G401.6 (cell line): Measurements from ENCODE around the gene HCAR2.
"Not testable (repeated sequence)": the region's sequence is repeated elsewhere in the genome, so short reads cannot be mapped to it uniquely, and the experiment has no call there.

ENCODE experiments used
- FAIRE-seq: peaks from 2 replicates; lab custom pipeline; 2012; peaks lifted over from hg19 to GRCh38; lab: Jason Lieb, UNC

The HCAR2 gene

DNA sequence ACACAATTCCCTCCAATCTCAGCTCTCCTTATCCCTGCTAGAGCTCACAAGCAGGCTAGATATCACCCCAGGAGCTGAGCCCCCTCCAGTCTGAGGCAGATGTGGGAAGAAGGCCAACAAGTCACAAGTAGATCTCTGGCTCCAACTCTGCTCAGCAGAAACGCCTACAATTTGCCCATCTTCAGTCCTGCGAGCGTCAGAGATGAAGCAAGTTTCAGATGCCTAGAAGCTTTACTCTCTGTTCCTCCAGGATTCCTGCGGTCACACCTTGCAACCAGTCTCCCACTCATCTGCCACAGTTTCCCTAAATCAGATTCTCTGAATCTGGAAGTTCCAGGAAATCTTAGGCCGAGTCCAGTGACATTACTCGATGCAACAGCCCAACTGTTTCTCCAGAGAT lies 12.1 kb upstream of the HCAR2 start:
- not testable (repeated sequence) for FAIRE-seq

DNA sequence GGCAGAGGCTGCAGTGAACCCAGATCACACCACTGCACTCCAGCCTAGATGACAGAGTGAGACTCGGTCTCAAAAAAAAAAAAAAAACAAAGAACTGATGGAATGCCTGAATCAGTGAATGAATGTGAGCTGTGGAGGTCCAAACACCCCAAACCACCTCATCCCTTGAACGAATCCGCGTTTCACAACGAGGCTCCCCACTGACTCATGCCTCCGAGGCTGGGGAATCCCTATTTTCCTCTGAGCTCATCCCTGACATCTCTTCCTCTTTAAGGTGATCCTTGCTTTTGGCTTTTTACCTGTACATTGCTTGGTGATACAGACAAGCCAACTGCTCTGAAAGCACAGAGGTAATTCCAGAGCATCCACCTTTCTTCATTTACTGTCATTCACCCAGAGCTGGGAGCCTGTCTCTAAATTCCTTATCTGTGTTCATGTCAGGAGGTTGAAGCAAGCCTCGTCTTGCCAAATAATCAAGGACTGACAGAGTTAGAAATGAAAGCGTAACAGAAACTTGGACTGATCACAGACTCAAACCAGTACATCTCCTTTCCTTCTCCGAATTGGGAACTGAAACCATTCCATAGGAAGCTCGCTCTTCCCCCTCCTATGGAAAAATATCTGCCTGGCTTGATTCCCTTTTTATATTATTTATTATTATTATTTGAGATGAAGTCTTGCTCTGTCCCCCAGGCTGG lies 10.5 kb upstream of the HCAR2 start:
- not testable (repeated sequence) for FAIRE-seq

DNA sequence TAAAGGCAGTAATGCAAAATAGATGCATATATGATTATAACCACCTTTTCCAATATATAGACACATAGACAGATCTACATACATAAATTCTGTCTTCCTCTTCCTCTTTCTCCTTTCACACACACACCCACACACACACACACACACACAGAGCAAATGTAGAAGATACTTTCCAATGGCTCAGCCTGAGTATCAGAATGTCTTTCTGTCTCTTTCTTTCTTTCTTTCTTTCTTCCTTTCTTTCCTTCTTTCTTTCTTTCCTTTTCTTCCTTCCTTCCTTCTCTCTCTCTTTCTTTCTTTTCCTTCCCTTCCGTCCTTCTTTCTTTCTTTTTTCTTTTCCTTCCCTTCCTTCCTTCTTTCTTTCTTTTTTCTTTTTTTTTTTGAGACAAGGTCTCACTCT lies 8.1 kb upstream of the HCAR2 start:
- FAIRE-seq, result not testable (repeated sequence)

GRCh38 chr12:122710341-122710740 lies 7.2 kb upstream of the HCAR2 start:
- FAIRE-seq, result not testable (repeated sequence)

GRCh38 chr12:122709287-122709686 lies 6.1 kb upstream of the HCAR2 start:
- FAIRE-seq, result not testable (repeated sequence)

DNA sequence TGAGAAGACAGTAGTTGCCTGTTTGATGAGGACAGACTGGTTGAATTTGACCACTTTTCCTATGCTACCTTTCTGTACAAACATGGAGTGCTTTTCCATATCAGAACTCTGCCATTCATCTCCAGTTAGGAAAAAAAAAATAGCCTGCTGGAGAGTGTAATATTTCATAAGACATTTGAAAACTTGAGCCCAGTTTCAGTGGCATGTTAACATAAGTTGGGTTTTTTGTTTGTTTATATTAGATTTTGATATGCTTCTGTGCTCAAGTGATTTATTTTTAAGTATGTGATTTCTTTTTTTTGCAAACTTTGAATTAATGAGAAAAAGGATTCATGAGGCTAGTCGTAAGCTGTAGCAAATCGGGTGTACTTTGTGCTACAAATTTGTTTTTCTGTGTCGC lies 684 bp upstream of the HCAR2 start:
- not testable (repeated sequence) for FAIRE-seq

GRCh38 chr12:122701481-122701880 lies 1.7 kb downstream of the HCAR2 start:
- not testable (repeated sequence) for FAIRE-seq

DNA sequence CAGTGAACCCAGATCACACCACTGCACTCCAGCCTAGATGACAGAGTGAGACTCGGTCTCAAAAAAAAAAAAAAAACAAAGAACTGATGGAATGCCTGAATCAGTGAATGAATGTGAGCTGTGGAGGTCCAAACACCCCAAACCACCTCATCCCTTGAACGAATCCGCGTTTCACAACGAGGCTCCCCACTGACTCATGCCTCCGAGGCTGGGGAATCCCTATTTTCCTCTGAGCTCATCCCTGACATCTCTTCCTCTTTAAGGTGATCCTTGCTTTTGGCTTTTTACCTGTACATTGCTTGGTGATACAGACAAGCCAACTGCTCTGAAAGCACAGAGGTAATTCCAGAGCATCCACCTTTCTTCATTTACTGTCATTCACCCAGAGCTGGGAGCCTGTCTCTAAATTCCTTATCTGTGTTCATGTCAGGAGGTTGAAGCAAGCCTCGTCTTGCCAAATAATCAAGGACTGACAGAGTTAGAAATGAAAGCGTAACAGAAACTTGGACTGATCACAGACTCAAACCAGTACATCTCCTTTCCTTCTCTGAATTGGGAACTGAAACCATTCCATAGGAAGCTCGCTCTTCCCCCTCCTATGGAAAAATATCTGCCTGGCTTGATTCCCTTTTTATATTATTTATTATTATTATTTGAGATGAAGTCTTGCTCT lies 3.0 kb downstream of the HCAR2 start:
- FAIRE-seq, result not testable (repeated sequence)

GRCh38 chr12:122696922-122697321 lies 6.2 kb downstream of the HCAR2 start:
- FAIRE-seq, result not testable (repeated sequence)

DNA sequence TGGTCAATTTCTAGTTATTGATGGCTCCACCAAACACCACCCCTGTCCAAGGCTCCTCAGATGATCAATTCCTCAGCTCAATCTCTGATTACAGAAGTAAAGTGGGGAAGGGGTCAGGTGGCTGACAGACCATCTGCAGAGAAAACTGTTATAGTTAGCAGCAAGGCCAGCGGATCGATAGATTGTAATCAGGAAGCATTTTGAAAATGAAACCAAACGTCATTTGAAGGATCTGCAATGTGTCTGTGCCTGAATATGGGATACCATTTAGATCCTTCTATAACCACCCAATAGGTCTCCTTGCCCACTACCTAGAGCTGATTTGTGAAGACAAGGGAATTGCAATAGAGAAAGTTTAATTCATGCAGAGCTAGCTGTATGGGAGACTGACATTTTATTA lies 11.6 kb downstream of the HCAR2 start:
- FAIRE-seq, result no peak

DNA sequence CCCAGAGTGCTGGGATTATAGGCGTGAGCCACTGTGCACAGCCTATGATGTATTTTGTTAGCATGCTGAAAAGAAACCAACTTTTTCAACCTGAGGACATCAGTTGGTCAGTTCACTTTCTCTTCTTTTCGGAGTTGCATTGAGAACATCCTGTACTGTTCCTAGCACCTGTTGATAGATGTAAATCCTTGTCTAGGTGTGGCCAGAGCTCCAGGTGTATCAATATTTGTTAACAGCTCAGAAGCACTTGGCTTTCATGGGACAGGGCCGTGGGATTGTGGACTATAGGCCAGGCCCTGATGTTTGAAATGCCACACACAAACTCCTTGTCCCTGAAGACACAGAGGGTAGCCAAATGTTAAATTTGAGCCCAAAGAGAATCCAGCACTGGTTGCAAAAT lies 14.9 kb downstream of the HCAR2 start:
- FAIRE-seq, result no peak

GRCh38 chr12:122687086-122687485 lies 16.1 kb downstream of the HCAR2 start:
- FAIRE-seq, result no peak

DNA sequence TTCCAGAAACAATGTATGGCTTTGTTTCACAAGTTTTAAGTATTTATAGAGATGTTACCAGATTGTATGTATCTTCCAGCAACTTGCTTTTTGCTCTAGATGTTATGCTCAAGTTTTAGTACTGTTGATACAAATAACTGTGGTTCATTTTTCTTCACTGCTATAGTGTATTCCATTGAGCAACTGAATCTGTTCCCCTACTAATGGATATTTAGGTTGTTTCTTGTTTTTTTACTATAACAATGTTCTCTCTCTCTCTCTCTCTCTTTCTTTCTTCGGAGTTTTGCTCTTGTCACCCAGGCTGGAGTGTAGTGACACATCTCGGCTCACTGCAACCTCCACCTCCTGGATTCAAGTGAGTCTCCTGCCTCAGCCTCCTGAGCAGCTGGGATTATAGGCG lies 16.6 kb downstream of the HCAR2 start:
- FAIRE-seq, result no peak

DNA sequence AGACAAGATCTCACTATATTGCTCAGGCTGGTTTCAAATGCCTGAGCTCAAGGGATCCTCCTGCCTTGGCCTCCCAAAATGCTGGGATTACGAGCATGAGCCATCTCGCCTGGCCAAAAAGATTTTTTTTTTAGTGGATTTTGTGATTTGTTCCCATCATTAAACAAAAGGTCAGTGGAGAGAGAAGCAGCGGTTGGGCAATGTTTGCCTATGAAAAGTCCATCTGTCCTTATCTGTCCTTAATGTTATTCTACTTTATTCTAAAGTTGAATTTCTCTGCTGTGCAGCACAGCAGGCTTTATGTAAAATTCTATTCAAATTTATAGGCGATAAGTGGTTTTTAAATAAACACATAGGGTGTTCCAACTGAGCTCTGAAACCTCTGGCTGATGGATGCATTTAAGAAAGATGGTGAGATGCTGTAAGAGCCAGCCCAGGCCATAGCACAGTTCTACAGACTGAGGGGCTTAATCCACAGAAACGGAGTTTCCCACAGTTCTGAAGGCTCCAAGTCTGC lies 18.8 kb downstream of the HCAR2 start:
- no peak for FAIRE-seq

DNA sequence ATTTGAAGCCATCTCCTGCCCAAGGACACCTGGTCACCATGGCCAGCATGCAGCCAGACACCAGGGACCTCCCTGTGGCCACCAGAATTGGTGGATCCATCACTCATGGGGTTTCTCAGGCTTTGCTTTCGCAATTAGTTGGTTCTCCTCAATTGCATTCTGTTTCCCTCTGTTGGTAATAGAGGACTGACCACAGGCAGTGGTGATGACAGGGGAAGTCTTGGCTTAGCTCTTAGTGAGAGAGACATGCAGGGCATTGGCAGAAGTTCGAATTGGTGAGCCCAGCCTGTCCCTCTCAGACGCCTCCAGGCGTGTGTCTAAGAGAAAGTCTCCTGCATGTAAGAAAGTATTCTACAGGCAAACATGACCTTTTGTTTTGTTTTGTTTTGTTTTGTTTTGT lies 21.3 kb downstream of the HCAR2 start:
- no peak for FAIRE-seq

GRCh38 chr12:122680989-122681388 lies 22.2 kb downstream of the HCAR2 start:
- not testable (repeated sequence) for FAIRE-seq

- FAIRE-seq, result not testable (repeated sequence)
Measured at GRCh38 chr12:122676781-122677180, 26.4 kb downstream of the HCAR2 start.

DNA sequence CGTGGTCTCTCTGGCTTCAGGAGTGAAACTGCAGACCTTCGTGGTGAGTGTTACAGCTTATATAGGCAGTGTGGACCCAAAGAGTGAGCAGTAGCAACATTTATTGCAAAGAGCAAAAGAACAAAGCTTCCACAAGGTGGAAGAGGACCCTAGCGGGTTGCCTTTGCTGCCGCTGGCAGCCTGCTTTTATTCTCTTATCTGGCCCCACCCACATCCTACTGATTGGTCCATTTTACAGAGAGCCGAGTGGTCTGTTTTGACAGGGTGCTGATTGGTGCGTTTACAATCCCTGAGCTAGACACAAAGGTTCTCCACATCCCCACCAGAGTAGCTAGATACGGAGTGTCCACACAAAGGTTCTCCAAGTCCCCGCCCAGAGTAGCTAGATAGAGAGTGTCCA lies 27.1 kb downstream of the HCAR2 start:
- not testable (repeated sequence) for FAIRE-seq

GRCh38 chr12:122672515-122672914 lies 30.6 kb downstream of the HCAR2 start:
- FAIRE-seq, result no peak

GRCh38 chr12:122669397-122670070 lies 33.6 kb downstream of the HCAR2 start:
- FAIRE-seq, result no peak

DNA sequence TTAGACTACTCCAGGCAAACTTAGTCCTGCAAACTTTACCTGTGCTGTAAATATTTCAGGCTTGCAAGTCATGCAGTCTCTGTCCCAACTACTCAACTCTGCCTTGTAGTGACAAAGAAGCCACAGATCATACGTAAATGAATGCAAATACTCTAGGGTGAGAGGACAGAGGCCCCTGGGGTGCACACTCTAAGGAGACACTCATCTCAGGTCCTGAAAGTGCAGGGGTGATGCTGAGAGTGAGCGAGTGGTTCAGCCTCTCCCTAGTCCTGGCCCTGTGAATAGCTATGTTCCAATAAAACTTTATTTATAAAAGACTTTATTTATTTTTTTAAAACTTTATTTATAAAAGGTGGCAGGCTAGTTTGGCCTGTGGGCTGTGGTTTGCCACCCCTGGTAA lies 34.9 kb downstream of the HCAR2 start:
- FAIRE-seq, result no peak

GRCh38 chr12:122665759-122666158 lies 37.4 kb downstream of the HCAR2 start:
- no peak for FAIRE-seq

- FAIRE-seq, result no peak
Measured at GRCh38 chr12:122665349-122665748, 37.8 kb downstream of the HCAR2 start.
